Measurements from ENCODE around the gene COASY. TPM values are rescaled to one million over a fixed set of nuclear protein-coding genes. Genes with fewer than 3 reads are reported as not detected.
"Not testable (repeated sequence)": the region's sequence is repeated elsewhere in the genome, so short reads cannot be mapped to it uniquely, and the experiment has no call there.

The COASY gene
- total RNA-seq, 2 donors from 2014 or later, result 52.6 to 80.5 TPM

- intact Hi-C loops (cut with DNase I), result no loop called here
- peaks cover 5% of the 10 kb centered on the region for H3K4me1 ChIP-seq (replicated peaks)
- no peaks in the 10 kb centered on the region for H3K27me3 ChIP-seq (replicated peaks; ENCODE audit: insufficient read depth)
- TF ChIP-seq, protein P1, sequence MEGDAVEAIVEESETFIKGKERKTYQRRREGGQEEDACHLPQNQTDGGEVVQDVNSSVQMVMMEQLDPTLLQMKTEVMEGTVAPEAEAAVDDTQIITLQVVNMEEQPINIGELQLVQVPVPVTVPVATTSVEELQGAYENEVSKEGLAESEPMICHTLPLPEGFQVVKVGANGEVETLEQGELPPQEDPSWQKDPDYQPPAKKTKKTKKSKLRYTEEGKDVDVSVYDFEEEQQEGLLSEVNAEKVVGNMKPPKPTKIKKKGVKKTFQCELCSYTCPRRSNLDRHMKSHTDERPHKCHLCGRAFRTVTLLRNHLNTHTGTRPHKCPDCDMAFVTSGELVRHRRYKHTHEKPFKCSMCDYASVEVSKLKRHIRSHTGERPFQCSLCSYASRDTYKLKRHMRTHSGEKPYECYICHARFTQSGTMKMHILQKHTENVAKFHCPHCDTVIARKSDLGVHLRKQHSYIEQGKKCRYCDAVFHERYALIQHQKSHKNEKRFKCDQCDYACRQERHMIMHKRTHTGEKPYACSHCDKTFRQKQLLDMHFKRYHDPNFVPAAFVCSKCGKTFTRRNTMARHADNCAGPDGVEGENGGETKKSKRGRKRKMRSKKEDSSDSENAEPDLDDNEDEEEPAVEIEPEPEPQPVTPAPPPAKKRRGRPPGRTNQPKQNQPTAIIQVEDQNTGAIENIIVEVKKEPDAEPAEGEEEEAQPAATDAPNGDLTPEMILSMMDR (IDR thresholded peaks at IDR 0.05), result no peak
- no peak for TF ChIP-seq POLR2A (IDR thresholded peaks at IDR 0.05)
- no peak for TF ChIP-seq POLR2AphosphoS5 (IDR thresholded peaks at IDR 0.05)
- no peak overlapping the region for H3K4me3 ChIP-seq
- no peaks in the 10 kb centered on the region for H3K36me3 ChIP-seq
- no peak for DNase-seq (ENCODE audit: low spot score)
- WGBS, result 84% methylated on average over 14 of the region's 14 CpGs
- H3K9me3 ChIP-seq, result no peaks in the 10 kb centered on the region
- H3K27ac ChIP-seq, result no peak overlapping the region
Observed at GRCh38 chr17:42548993-42549755, 12.8 kb upstream of the COASY start.

- H3K9me3 ChIP-seq; intact Hi-C loops (cut with DNase I); H3K36me3 ChIP-seq; DNase-seq (ENCODE audit: low spot score); H3K27ac ChIP-seq; H3K27me3 ChIP-seq (replicated peaks; ENCODE audit: insufficient read depth); H3K4me1 ChIP-seq (replicated peaks): not testable (repeated sequence)
- 90% methylated on average over 15 of the region's 15 CpGs for WGBS
- peak within 1 kb of the TSS in 1 of 2 donors; percentile 82 for H3K4me3 ChIP-seq
Observed at GRCh38 chr17:42552736-42553135, 9.2 kb upstream of the COASY start, which contains the start of gene HSD17B1. Gene HSD17B1, plus strand, starts transcription at chr17:42552923. Its CDS starts 11 bp downstream, at chr17:42552934.

DNA sequence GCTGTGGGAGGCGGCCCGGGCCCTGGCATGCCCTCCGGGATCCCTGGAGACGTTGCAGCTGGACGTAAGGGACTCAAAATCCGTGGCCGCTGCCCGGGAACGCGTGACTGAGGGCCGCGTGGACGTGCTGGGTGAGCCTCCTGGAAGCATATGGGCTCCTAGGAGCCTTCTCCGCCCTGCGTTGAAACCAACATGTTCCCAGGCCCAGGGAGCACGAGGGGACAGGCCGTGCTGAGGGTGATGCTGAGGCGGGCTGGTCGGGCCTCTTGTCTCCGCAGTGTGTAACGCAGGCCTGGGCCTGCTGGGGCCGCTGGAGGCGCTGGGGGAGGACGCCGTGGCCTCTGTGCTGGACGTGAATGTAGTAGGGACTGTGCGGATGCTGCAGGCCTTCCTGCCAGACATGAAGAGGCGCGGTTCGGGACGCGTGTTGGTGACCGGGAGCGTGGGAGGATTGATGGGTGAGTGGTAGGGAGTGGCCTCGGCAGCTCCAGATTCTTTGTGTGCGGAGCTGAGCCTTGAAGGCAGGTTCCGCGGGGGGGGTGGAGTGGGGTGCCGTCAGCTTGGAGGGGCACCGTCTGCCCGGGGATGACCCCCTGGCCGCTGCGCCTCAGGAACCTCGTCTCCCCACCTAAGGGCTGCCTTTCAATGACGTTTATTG lies 8.7 kb upstream of the COASY start:
- TF ChIP-seq POLR2A (IDR thresholded peaks at IDR 0.05), result no peak
- no peak for TF ChIP-seq POLR2AphosphoS5 (IDR thresholded peaks at IDR 0.05)
- TF ChIP-seq, protein P1 (IDR thresholded peaks at IDR 0.05), result peak in 1 of 4 experiments; percentile 23
- H3K4me3 ChIP-seq, result no peak overlapping the region
- H3K36me3 ChIP-seq, result no peaks in the 10 kb centered on the region
- no peaks in the 10 kb centered on the region for H3K9me3 ChIP-seq
- H3K4me1 ChIP-seq (replicated peaks), result peaks cover 5% of the 10 kb centered on the region
- intact Hi-C loops (cut with DNase I), result no loop called here
- no peaks in the 10 kb centered on the region for H3K27me3 ChIP-seq (replicated peaks; ENCODE audit: insufficient read depth)
- no peak overlapping the region for H3K27ac ChIP-seq
- 60% methylated on average over 44 of the region's 45 CpGs for WGBS
- no peak for DNase-seq (ENCODE audit: low spot score)

DNA sequence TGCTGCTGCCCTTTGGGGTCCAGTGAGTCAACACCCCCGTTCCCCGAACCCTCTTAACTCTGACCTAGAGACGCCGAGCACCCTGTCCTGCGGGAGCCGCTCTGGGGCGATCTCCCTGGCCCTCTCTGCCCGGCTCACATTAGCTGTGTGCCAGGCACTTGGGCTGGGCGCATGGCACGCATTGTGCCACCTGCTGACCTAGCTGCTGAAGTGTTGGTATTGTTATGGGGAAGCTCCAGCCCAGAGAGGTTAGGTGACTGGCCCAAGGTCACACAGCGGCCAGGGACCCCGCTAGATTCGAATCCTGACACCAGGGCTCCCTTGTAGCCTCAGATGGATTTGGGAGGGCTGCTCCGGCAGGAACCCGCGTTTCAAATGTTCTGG lies 8.1 kb upstream of the COASY start:
- H3K27ac ChIP-seq, result peak overlapping the region; percentile 80 to 84
- H3K9me3 ChIP-seq, result no peaks in the 10 kb centered on the region
- 40% methylated on average over 16 of the region's 16 CpGs for WGBS
- H3K4me1 ChIP-seq (replicated peaks), result peaks cover 5% of the 10 kb centered on the region
- TF ChIP-seq POLR2AphosphoS5 (IDR thresholded peaks at IDR 0.05) (no peak), POLR2A (IDR thresholded peaks at IDR 0.05) (no peak)
- TF ChIP-seq, protein P1 (IDR thresholded peaks at IDR 0.05), result no peak
- no peaks in the 10 kb centered on the region for H3K36me3 ChIP-seq
- H3K4me3 ChIP-seq, result peak overlapping the region; percentile 62 to 82
- DNase-seq (ENCODE audit: low spot score), result no peak
- H3K27me3 ChIP-seq (replicated peaks; ENCODE audit: insufficient read depth), result no peaks in the 10 kb centered on the region
- intact Hi-C loops (cut with DNase I), result no loop called here

DNA sequence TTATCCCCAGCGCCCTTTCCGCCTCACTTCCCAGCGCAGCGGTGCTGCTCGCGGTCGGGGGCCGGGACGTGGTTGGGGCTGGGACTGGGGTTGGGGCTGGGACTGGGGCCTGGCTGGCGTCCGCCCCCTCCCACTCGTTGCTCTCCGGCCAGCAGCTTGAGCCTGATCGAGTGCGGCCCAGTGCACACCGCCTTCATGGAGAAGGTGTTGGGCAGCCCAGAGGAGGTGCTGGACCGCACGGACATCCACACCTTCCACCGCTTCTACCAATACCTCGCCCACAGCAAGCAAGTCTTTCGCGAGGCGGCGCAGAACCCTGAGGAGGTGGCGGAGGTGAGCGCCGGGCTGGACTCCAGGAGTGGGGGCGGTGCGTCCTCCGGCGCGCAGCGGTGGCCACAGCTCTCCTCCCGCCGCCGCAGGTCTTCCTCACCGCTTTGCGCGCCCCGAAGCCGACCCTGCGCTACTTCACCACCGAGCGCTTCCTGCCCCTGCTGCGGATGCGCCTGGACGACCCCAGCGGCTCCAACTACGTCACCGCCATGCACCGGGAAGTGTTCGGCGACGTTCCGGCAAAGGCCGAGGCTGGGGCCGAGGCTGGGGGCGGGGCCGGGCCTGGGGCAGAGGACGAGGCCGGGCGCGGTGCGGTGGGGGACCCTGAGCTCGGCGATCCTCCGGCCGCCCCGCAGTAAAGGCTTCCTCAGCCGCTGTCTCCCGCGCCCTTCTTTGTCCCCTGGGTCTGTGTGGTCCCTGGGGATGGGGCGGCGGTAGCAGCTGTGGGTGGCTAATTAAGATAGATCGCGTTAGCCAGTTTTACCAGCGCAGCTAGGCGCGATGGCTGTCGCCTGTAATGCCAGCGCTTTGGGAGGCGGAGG lies 7.5 kb upstream of the COASY start:
- H3K27me3 ChIP-seq (replicated peaks; ENCODE audit: insufficient read depth), result no peaks in the 10 kb centered on the region
- TF ChIP-seq, protein P1 (IDR thresholded peaks at IDR 0.05), result peak in 2 of 4 experiments; percentile 10 to 18
- peak; percentile 90 for TF ChIP-seq POLR2AphosphoS5 (IDR thresholded peaks at IDR 0.05)
- peak; percentile 75 for TF ChIP-seq POLR2A (IDR thresholded peaks at IDR 0.05)
- 2% methylated on average over 64 of the region's 82 CpGs for WGBS
- no peaks in the 10 kb centered on the region for H3K36me3 ChIP-seq
- H3K4me3 ChIP-seq, result peak overlapping the region; percentile 62 to 82
- peak; percentile 78 for DNase-seq (ENCODE audit: low spot score)
- intact Hi-C loops (cut with DNase I), result no loop called here
- H3K4me1 ChIP-seq (replicated peaks), result peaks cover 5% of the 10 kb centered on the region
- peak overlapping the region; percentile 80 to 84 for H3K27ac ChIP-seq
- no peaks in the 10 kb centered on the region for H3K9me3 ChIP-seq

Data from prostate gland (tissue), 2 donors.